Hepatocyte (in vitro differentiated cells): ENCODE measurements around the gene TAGLN3. TPM values are rescaled to one million over a fixed set of nuclear protein-coding genes. Genes with fewer than 3 reads are reported as not detected.

Source experiments
- DNase-seq: peaks from one replicate; pipeline ENCODE4 v3.0.0-alpha.2; 2016; ENCODE audit warnings: low spot score
- H2AFZ ChIP-seq: fragments of 200-600 bp; sonication (generic); 2 replicates; pipeline ENCODE4 v1.6.0; 2016; ENCODE audit warnings: antibody characterized with exemption, mild to moderate bottlenecking
- H3K27ac ChIP-seq: fragments of 200-600 bp; sonication (generic); 2 replicates; pipeline ENCODE4 v1.5.1; 2016; ENCODE audit warnings: mild to moderate bottlenecking
- H3K27me3 ChIP-seq: fragments of 200-600 bp; sonication (generic); 2 replicates; pipeline ENCODE4 v1.6.1; 2016
- H3K36me3 ChIP-seq: fragments of 200-600 bp; sonication (generic); replicated peaks from 2 replicates; pipeline ENCODE4 v1.5.1; 2016; ENCODE audit warnings: low read depth; ENCODE audit not compliant: insufficient read depth
- H3K4me1 ChIP-seq: fragments of 200-600 bp; sonication (generic); 2 replicates; pipeline ENCODE4 v1.5.1; 2016; ENCODE audit warnings: mild to moderate bottlenecking, moderate library complexity; ENCODE audit not compliant: insufficient read depth
- H3K4me2 ChIP-seq: fragments of 200-600 bp; sonication (generic); 2 replicates; pipeline ENCODE4 v1.6.0; 2016
- H3K4me3 ChIP-seq: fragments of 200-600 bp; sonication (generic); 2 replicates; pipeline ENCODE4 v1.5.1; 2016; ENCODE audit warnings: mild to moderate bottlenecking
- H3K79me2 ChIP-seq: fragments of 200-600 bp; sonication (generic); 2 replicates; pipeline ENCODE4 v1.6.0; 2017; ENCODE audit warnings: mild to moderate bottlenecking
- H3K9me2 ChIP-seq: fragments of 200-600 bp; sonication (generic); replicated peaks from 2 replicates; pipeline ENCODE4 v1.6.0; 2017; ENCODE audit warnings: mild to moderate bottlenecking; ENCODE audit not compliant: insufficient read depth
- H3K9me3 ChIP-seq: fragments of 200-600 bp; sonication (generic); 2 replicates; pipeline ENCODE4 v1.5.1; 2016; ENCODE audit warnings: low read depth, mild to moderate bottlenecking
- H4K20me1 ChIP-seq: fragments of 200-600 bp; sonication (generic); 2 replicates; pipeline ENCODE4 v1.6.0; 2016; ENCODE audit warnings: mild to moderate bottlenecking; ENCODE audit not compliant: insufficient read depth, poor library complexity, severe bottlenecking
- CTCF ChIP-seq: fragments of 200-600 bp; sonication (generic); IDR thresholded peaks from 2 replicates; pipeline ENCODE4 v1.5.1; 2016; ENCODE audit warnings: antibody characterized with exemption, mild to moderate bottlenecking; ENCODE audit not compliant: poor library complexity
- EZH2 ChIP-seq: fragments of 200-600 bp; sonication (generic); IDR thresholded peaks from 2 replicates; pipeline ENCODE4 v1.6.1; 2016; ENCODE audit warnings: antibody characterized with exemption, mild to moderate bottlenecking, borderline replicate concordance
- EZH2phosphoT487 ChIP-seq: fragments of 200-600 bp; sonication (generic); IDR thresholded peaks from one replicate; pipeline ENCODE4 v1.6.1; 2018; ENCODE audit warnings: antibody characterized with exemption, mild to moderate bottlenecking, low read depth, moderate library complexity; ENCODE audit not compliant: unreplicated experiment, severe bottlenecking
- WGBS: methylation state at CpG from one replicate; pipeline ENCODE4 v1.1.6; 2016; ENCODE audit warnings: low lambda C conversion rate; ENCODE audit errors: missing lambda C conversion rate; 5-methylcytosine and 5-hydroxymethylcytosine counted together
- polyA plus RNA-seq: library from polyadenylated mRNA; unstranded; fragments of >200 nt; fragmentation: Nextera tagmentation; extraction: Ambion mirVana; gene quantifications from 2 replicates; pipeline ENCODE4 v1.2.1, GENCODE V29; 2016
- total RNA-seq: library from RNA; depleted of rRNA; stranded (reverse); fragments of >200 nt; gene quantifications from 2 replicates; pipeline ENCODE4 v1.2.3, GENCODE V29; 2014

The TAGLN3 gene
- total and polyA plus RNA-seq, 2 experiments from 2014 or later: 0.51 to 2.1 TPM

GRCh38 chr3:112004187-112004586 is 5.5 kb downstream of the TAGLN3 start:
- 66% methylated on average over 2 of the region's 2 CpGs for WGBS
- H2AFZ ChIP-seq: no peak overlapping the region
- H3K27me3 ChIP-seq: peaks cover 15% of the 10 kb centered on the region
- no peak overlapping the region for H3K4me3 ChIP-seq
- H3K27ac ChIP-seq: no peak overlapping the region
- H3K4me2 ChIP-seq: no peak overlapping the region
- H3K79me2 ChIP-seq: no peaks in the 10 kb centered on the region
- DNase-seq: no peak
- no peaks in the 10 kb centered on the region for H3K9me2 ChIP-seq
- no peaks in the 10 kb centered on the region for H3K9me3 ChIP-seq
- TF ChIP-seq EZH2 (no peak), CTCF (no peak), EZH2phosphoT487 (no peak)
- peaks cover 9% of the 10 kb centered on the region for H3K4me1 ChIP-seq
- no peaks in the 10 kb centered on the region for H4K20me1 ChIP-seq
- no peaks in the 10 kb centered on the region for H3K36me3 ChIP-seq

- H3K4me2 ChIP-seq: no peak overlapping the region
- DNase-seq: peak; percentile 44
Measured at GRCh38 chr3:112004669-112005068, 5.9 kb downstream of the TAGLN3 start.

GRCh38 chr3:112005091-112005672 is 6.5 kb downstream of the TAGLN3 start:
- 55% methylated on average over 4 of the region's 4 CpGs for WGBS

More at GRCh38 chr3:112004669-112005068, 5.9 kb downstream of the TAGLN3 start:
- H2AFZ ChIP-seq: no peak overlapping the region
- H4K20me1 ChIP-seq: no peaks in the 10 kb centered on the region
- H3K36me3 ChIP-seq: no peaks in the 10 kb centered on the region
- no peaks in the 10 kb centered on the region for H3K9me3 ChIP-seq
- H3K9me2 ChIP-seq: no peaks in the 10 kb centered on the region
- H3K4me3 ChIP-seq: no peak overlapping the region
- TF ChIP-seq EZH2 (no peak), EZH2phosphoT487 (no peak), CTCF (no peak)
- H3K27me3 ChIP-seq: peaks cover 15% of the 10 kb centered on the region
- no peaks in the 10 kb centered on the region for H3K79me2 ChIP-seq
- WGBS: 87% methylated on average over 2 of the region's 2 CpGs
- H3K27ac ChIP-seq: peak overlapping the region; percentile 13
- peaks cover 9% of the 10 kb centered on the region for H3K4me1 ChIP-seq

More at GRCh38 chr3:112005091-112005672, 6.5 kb downstream of the TAGLN3 start:
- Histone ChIP-seq H2AFZ (no peak overlapping the region), H4K20me1 (no peaks in the 10 kb centered on the region), H3K27me3 (peaks cover 11% of the 10 kb centered on the region), H3K4me3 (no peak overlapping the region), H3K36me3 (no peaks in the 10 kb centered on the region), H3K4me2 (no peak overlapping the region), H3K9me3 (no peaks in the 10 kb centered on the region), H3K79me2 (no peaks in the 10 kb centered on the region), H3K9me2 (no peaks in the 10 kb centered on the region), H3K4me1 (peaks cover 9% of the 10 kb centered on the region), H3K27ac (peak overlapping the region; percentile 13)
- DNase-seq: no peak
- TF ChIP-seq EZH2phosphoT487 (no peak), CTCF (no peak), EZH2 (no peak)
